Measurements from ENCODE around the gene MYH16. TPM values are rescaled to one million over a fixed set of nuclear protein-coding genes. Genes with fewer than 3 reads are reported as not detected.
A peak's percentile ranks its signal among the peaks of the same experiment; 100 is the strongest.

Gene MYH16
- total and polyA plus RNA-seq, 9 of the 15 experiments (the other 6 are each of a cell fraction or from before 2014, with no cell fraction given): 0.09 TPM; not detected in 8

DNA sequence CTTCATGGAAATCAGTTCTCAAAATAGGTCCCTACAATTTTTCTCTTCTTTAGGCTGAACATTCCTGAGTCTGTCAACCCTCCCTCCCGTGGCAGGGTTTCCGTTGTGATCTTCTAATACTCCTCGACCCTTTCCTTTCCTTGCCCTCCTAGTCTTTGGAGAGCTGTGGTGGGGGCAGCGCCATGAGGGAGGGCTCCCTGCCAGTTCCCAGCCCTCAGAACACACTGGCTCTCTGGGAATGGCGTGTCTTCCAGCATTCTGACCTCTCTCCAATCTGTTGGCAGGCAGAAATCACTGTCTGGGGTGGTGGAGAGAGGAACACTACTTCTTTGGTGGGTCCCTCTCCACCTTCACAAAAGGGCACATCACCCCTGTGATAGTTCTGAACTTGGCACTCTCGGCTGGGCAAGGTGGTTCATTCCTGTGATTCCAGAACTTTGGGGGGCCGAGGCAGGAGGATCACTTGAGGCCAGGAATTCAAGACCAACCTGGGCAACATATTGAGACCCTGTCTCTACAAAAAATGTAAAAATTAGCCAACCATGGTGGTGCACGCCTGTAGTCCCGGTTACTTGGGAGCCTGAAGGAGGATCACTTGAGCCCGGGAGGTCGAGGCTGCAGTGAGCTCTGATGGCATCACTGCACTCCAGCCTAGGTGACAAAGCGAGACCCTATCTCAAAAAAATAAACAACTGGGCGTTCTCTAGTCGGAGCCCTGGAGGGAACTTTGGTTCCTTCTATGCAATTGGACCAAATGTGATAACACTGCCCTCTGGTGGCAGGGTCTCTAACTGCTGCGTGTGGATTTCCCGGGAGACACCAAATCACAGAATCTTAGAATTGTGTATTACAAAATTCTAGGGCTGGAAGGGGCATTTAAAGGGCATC, 39.9 kb downstream of the MYH16 start (continued):
- TF ChIP-seq KDM4B (IDR thresholded peaks at IDR 0.05; ENCODE audit: borderline replicate concordance in 2 of 2, low read depth in 1 of 2) (no peak), CREB1 (IDR thresholded peaks at IDR 0.05) (0 out of 2 replicates have a peak, but pooled peaks have one; percentile 26), CREB1 (CRISPR knock-in tag; IDR thresholded peaks at IDR 0.05) (no peak), FOXJ2 (tag; IDR thresholded peaks at IDR 0.05) (no peak), ZNF253 (CRISPR knock-in tag; conservative IDR thresholded peaks at IDR 0.05) (no peak), STAG1 (CRISPR knock-in tag; IDR thresholded peaks at IDR 0.05; ENCODE audit: borderline replicate concordance) (peak; percentile 65; the same call in 1 of the 2 replicates), ZKSCAN1 (IDR thresholded peaks at IDR 0.05; ENCODE audit: low read depth, low read length) (no peak), ZNF165 (CRISPR knock-in tag; IDR thresholded peaks at IDR 0.05; ENCODE audit: borderline replicate concordance) (0 out of 2 replicates have a peak, but pooled peaks have one; percentile 31), RAD21 (CRISPR knock-in tag; conservative IDR thresholded peaks at IDR 0.05 in 1 of 2, IDR thresholded peaks at IDR 0.05 in 1 of 2) (peak; percentile 91 to 92), MAFF (IDR thresholded peaks at IDR 0.05; ENCODE audit: low read length) (no peak), PHF21A (IDR thresholded peaks at IDR 0.05; ENCODE audit: borderline replicate concordance, low read depth) (0 out of 2 replicates have a peak, but pooled peaks have one; percentile 12), ARID2 (IDR thresholded peaks at IDR 0.05) (peak; percentile 69), MTA1 (IDR thresholded peaks at IDR 0.05; ENCODE audit: borderline replicate concordance) (no peak), TGIF2 (CRISPR knock-in tag; IDR thresholded peaks at IDR 0.05) (no peak), ZNF76 (CRISPR knock-in tag; IDR thresholded peaks at IDR 0.05; ENCODE audit: borderline replicate concordance) (no peak), ERF (CRISPR knock-in tag; IDR thresholded peaks at IDR 0.05) (no peak)
- TF ChIP-seq, protein P1, sequence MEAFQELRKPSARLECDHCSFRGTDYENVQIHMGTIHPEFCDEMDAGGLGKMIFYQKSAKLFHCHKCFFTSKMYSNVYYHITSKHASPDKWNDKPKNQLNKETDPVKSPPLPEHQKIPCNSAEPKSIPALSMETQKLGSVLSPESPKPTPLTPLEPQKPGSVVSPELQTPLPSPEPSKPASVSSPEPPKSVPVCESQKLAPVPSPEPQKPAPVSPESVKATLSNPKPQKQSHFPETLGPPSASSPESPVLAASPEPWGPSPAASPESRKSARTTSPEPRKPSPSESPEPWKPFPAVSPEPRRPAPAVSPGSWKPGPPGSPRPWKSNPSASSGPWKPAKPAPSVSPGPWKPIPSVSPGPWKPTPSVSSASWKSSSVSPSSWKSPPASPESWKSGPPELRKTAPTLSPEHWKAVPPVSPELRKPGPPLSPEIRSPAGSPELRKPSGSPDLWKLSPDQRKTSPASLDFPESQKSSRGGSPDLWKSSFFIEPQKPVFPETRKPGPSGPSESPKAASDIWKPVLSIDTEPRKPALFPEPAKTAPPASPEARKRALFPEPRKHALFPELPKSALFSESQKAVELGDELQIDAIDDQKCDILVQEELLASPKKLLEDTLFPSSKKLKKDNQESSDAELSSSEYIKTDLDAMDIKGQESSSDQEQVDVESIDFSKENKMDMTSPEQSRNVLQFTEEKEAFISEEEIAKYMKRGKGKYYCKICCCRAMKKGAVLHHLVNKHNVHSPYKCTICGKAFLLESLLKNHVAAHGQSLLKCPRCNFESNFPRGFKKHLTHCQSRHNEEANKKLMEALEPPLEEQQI (IDR thresholded peaks at IDR 0.05): no peak
- TF ChIP-seq, protein P2, sequence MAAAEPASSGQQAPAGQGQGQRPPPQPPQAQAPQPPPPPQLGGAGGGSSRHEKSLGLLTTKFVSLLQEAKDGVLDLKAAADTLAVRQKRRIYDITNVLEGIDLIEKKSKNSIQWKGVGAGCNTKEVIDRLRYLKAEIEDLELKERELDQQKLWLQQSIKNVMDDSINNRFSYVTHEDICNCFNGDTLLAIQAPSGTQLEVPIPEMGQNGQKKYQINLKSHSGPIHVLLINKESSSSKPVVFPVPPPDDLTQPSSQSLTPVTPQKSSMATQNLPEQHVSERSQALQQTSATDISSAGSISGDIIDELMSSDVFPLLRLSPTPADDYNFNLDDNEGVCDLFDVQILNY (CRISPR knock-in tag; IDR thresholded peaks at IDR 0.05): no peak
- TF ChIP-seq, protein P3, sequence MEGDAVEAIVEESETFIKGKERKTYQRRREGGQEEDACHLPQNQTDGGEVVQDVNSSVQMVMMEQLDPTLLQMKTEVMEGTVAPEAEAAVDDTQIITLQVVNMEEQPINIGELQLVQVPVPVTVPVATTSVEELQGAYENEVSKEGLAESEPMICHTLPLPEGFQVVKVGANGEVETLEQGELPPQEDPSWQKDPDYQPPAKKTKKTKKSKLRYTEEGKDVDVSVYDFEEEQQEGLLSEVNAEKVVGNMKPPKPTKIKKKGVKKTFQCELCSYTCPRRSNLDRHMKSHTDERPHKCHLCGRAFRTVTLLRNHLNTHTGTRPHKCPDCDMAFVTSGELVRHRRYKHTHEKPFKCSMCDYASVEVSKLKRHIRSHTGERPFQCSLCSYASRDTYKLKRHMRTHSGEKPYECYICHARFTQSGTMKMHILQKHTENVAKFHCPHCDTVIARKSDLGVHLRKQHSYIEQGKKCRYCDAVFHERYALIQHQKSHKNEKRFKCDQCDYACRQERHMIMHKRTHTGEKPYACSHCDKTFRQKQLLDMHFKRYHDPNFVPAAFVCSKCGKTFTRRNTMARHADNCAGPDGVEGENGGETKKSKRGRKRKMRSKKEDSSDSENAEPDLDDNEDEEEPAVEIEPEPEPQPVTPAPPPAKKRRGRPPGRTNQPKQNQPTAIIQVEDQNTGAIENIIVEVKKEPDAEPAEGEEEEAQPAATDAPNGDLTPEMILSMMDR (IDR thresholded peaks at IDR 0.05 in 2 of 3, conservative IDR thresholded peaks at IDR 0.05 in 1 of 3; ENCODE audit: insufficient read depth in 2 of 3, low read depth in 1 of 3, low read length in 3 of 3): peak; percentile 92 to 96 (median 92)
- TF ChIP-seq, protein P4, sequence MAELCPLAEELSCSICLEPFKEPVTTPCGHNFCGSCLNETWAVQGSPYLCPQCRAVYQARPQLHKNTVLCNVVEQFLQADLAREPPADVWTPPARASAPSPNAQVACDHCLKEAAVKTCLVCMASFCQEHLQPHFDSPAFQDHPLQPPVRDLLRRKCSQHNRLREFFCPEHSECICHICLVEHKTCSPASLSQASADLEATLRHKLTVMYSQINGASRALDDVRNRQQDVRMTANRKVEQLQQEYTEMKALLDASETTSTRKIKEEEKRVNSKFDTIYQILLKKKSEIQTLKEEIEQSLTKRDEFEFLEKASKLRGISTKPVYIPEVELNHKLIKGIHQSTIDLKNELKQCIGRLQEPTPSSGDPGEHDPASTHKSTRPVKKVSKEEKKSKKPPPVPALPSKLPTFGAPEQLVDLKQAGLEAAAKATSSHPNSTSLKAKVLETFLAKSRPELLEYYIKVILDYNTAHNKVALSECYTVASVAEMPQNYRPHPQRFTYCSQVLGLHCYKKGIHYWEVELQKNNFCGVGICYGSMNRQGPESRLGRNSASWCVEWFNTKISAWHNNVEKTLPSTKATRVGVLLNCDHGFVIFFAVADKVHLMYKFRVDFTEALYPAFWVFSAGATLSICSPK (IDR thresholded peaks at IDR 0.05; ENCODE audit: borderline replicate concordance): no peak

Measured in K562 (cell line).